Measurements from ENCODE around the gene MAPK10.

DNA sequence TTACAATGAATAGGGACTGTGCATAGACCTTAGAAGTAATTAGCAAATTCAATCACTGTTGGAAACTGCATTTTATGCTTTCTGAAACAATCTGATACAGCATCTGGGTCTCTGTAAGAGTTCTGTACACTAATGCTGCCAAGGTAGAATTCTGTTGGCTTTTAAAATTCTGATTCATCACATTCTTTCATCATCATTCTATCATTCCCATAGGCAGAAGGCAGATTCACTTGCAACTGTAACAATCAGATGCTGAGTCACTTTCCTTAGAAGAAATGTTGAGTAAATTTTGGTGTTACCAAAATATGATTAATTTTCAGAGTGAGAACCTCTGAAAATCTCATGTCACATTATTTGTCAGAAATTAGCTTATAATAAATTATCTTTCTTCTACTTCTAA, 267.2 kb downstream of the MAPK10 start:
- TF ChIP-seq PRDM1 (tag by site-specific recombination; IDR thresholded peaks at IDR 0.05) (no peak), ZNF274 (IDR thresholded peaks at IDR 0.05; ENCODE audit: low read length) (no peak), ZNF274 (tag by site-specific recombination; IDR thresholded peaks at IDR 0.05; ENCODE audit: borderline replicate concordance) (no peak), CTCF (tag by site-specific recombination; IDR thresholded peaks at IDR 0.05) (no peak)

Measured in HEK293 (cell line).